ENCODE data around the gene LRRC37A2.
"Not testable (repeated sequence)": the region's sequence is repeated elsewhere in the genome, so short reads cannot be mapped to it uniquely, and the experiment has no call there.

GRCh38 chr17:46467618-46468017 lies 44.6 kb upstream of the LRRC37A2 start:
- TF ChIP-seq CTCF (IDR thresholded peaks at IDR 0.05; ENCODE audit: insufficient read depth, low read length); POLR2AphosphoS5 (IDR thresholded peaks at IDR 0.05; ENCODE audit: low read depth); REST (IDR thresholded peaks at IDR 0.05; ENCODE audit: insufficient replicate concordance, low read depth); GABPA (IDR thresholded peaks at IDR 0.05; ENCODE audit: low read depth): not testable (repeated sequence)

All from HL-60 (cell line).